Astrocyte (in vitro differentiated cells and primary cell): ENCODE measurements around the gene EGLN1. TPM values are rescaled to one million over a fixed set of nuclear protein-coding genes. Genes with fewer than 3 reads are reported as not detected.

ENCODE experiments used
- DNase-seq: peaks from one replicate; pipeline ENCODE4 v3.0.0-alpha.2; 2010; ENCODE audit warnings: low read depth
- FAIRE-seq: peaks from 2 replicates; lab custom pipeline; 2011; peaks lifted over from hg19 to GRCh38; lab: Jason Lieb, UNC
- H2AFZ ChIP-seq: 2 replicates; pipeline ENCODE4 v1.6.0; 2012; ENCODE audit warnings: low read depth, low read length, inconsistent platforms
- H3K27ac ChIP-seq: 2 replicates; pipeline ENCODE4 v1.5.1; 2011; ENCODE audit warnings: low read depth, low read length, inconsistent platforms
- H3K27me3 ChIP-seq: 2 replicates; pipeline ENCODE4 v1.6.0; 2011; ENCODE audit warnings: low read length, inconsistent platforms; ENCODE audit not compliant: insufficient read depth
- H3K36me3 ChIP-seq: 2 replicates; pipeline ENCODE4 v1.5.1; 2011; ENCODE audit warnings: low read length, inconsistent platforms; ENCODE audit not compliant: insufficient read depth
- H3K4me1 ChIP-seq: 2 replicates; pipeline ENCODE4 v1.5.1; 2011; ENCODE audit warnings: low read length, inconsistent platforms; ENCODE audit not compliant: insufficient read depth
- H3K4me2 ChIP-seq: 2 replicates; pipeline ENCODE4 v1.6.0; 2012; ENCODE audit warnings: low read length, inconsistent platforms
- H3K4me3 ChIP-seq: 2 replicates; pipeline ENCODE4 v1.5.1; 2011; ENCODE audit warnings: low read depth, mild to moderate bottlenecking, low read length, inconsistent platforms; ENCODE audit not compliant: insufficient read depth
- H3K79me2 ChIP-seq: 2 replicates; pipeline ENCODE4 v1.6.0; 2012; ENCODE audit warnings: mild to moderate bottlenecking, low read length, inconsistent platforms; ENCODE audit not compliant: insufficient read depth
- H3K9ac ChIP-seq: 2 replicates; pipeline ENCODE4 v1.6.0; 2012; ENCODE audit warnings: mild to moderate bottlenecking, low read length, inconsistent platforms
- H3K9me3 ChIP-seq: 2 replicates; pipeline ENCODE4 v1.5.1; 2012; ENCODE audit warnings: low read depth, mild to moderate bottlenecking, low read length, inconsistent platforms; ENCODE audit not compliant: insufficient read depth
- H4K20me1 ChIP-seq: 2 replicates; pipeline ENCODE4 v1.6.0; 2012; ENCODE audit warnings: low read length, inconsistent platforms; ENCODE audit not compliant: insufficient read depth
- H3K27ac Mint-ChIP-seq: one replicate; pipeline ENCODE4 v1.8.0; 2021; ENCODE audit warnings: mild to moderate bottlenecking, mixed read lengths; ENCODE audit not compliant: unreplicated experiment
- H3K27me3 Mint-ChIP-seq: one replicate; pipeline ENCODE4 v1.8.0; 2021; ENCODE audit warnings: low read depth, mixed read lengths; ENCODE audit not compliant: unreplicated experiment
- H3K36me3 Mint-ChIP-seq: one replicate; pipeline ENCODE4 v1.8.0; 2021; ENCODE audit warnings: low read depth, mixed read lengths; ENCODE audit not compliant: unreplicated experiment
- H3K4me1 Mint-ChIP-seq: one replicate; pipeline ENCODE4 v1.8.0; 2021; ENCODE audit warnings: low read depth, mixed read lengths; ENCODE audit not compliant: unreplicated experiment
- H3K4me3 Mint-ChIP-seq: one replicate; pipeline ENCODE4 v1.8.0; 2021; ENCODE audit warnings: mild to moderate bottlenecking, moderate library complexity, mixed read lengths; ENCODE audit not compliant: unreplicated experiment
- H3K9me3 Mint-ChIP-seq: one replicate; pipeline ENCODE4 v1.8.0; 2021; ENCODE audit warnings: mild to moderate bottlenecking, mixed read lengths; ENCODE audit not compliant: unreplicated experiment
- EZH2 ChIP-seq: IDR thresholded peaks from 2 replicates; pipeline ENCODE4 v1.6.1; 2012; ENCODE audit warnings: mild to moderate bottlenecking, low read length, inconsistent platforms; ENCODE audit not compliant: insufficient read depth
- total RNA-seq: library from RNA; stranded (reverse); gene quantifications from 2 replicates; pipeline ENCODE4 v1.2.1, GENCODE V29; 2021
- TF ChIP-seq, protein P1 (sequence below): IDR thresholded peaks from 2 replicates; pipeline ENCODE4 v1.5.1; 2011; ENCODE audit warnings: low read depth, mild to moderate bottlenecking, inconsistent platforms, low read length, moderate library complexity; ENCODE audit not compliant: insufficient read depth

The EGLN1 gene
- total RNA-seq, 1 donor from 2014 or later: 34.5 TPM

DNA sequence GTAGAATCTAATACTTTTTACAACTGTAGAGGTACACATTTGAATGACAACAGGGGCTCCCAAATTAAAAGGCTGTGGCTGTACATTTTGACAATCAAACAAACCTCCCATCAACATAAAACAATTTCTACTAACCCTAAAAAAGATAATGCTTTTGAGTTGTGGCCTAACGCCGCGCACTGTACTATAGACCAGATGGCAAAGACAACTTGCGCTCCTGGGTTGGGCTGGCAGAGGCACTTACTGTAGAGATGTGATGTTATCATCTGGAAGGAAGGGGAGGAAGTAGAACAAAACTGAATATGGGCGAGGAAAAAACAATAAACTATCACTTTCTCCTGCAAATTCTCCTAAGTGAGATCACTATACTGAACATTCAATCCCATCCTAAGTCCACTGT, 57.9 kb downstream of the EGLN1 start:
- Histone ChIP-seq H3K9me3 (no peaks in the 10 kb centered on the region), H3K4me3 (no peak overlapping the region), H3K79me2 (no peaks in the 10 kb centered on the region), H4K20me1 (peaks cover 3% of the 10 kb centered on the region), H2AFZ (no peak overlapping the region), H3K27ac (no peak overlapping the region), H3K4me1 (no peaks in the 10 kb centered on the region), H3K4me2 (no peak overlapping the region), H3K36me3 (no peaks in the 10 kb centered on the region), H3K9ac (no peak overlapping the region), H3K27me3 (no peaks in the 10 kb centered on the region)
- H3K9me3 Mint-ChIP-seq: no peaks in the 10 kb centered on the region
- H3K36me3 Mint-ChIP-seq: peaks cover 6% of the 10 kb centered on the region
- no peaks in the 10 kb centered on the region for H3K27me3 Mint-ChIP-seq
- TF ChIP-seq EZH2: no peak
- TF ChIP-seq, protein P1, sequence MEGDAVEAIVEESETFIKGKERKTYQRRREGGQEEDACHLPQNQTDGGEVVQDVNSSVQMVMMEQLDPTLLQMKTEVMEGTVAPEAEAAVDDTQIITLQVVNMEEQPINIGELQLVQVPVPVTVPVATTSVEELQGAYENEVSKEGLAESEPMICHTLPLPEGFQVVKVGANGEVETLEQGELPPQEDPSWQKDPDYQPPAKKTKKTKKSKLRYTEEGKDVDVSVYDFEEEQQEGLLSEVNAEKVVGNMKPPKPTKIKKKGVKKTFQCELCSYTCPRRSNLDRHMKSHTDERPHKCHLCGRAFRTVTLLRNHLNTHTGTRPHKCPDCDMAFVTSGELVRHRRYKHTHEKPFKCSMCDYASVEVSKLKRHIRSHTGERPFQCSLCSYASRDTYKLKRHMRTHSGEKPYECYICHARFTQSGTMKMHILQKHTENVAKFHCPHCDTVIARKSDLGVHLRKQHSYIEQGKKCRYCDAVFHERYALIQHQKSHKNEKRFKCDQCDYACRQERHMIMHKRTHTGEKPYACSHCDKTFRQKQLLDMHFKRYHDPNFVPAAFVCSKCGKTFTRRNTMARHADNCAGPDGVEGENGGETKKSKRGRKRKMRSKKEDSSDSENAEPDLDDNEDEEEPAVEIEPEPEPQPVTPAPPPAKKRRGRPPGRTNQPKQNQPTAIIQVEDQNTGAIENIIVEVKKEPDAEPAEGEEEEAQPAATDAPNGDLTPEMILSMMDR: no peak
- DNase-seq (no peak), FAIRE-seq (no peak)
- no peak overlapping the region for H3K27ac Mint-ChIP-seq
- H3K4me1 Mint-ChIP-seq: peaks cover 2% of the 10 kb centered on the region
- no peak overlapping the region for H3K4me3 Mint-ChIP-seq

DNA sequence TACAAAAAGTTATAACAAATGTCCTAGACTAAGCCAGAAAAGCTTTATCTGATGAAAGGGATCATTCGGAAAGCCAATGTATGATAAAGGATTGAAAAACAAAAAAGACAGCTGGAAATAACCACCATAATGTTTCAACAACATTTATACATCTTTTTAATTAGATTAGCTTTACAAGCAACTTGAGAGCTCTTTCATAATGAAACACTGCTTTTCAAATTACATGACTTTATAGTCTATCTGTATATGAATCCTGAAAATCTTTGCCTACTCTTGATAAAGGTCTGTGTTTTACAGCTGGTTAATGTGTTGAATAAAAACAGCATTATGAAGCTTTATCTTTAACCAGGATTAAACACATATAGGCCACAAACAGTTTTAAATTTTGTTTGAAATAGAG, 58.5 kb downstream of the EGLN1 start:
- H3K9ac ChIP-seq: no peak overlapping the region
- H3K27ac Mint-ChIP-seq: no peak overlapping the region
- no peaks in the 10 kb centered on the region for H4K20me1 ChIP-seq
- FAIRE-seq: no peak
- TF ChIP-seq EZH2: no peak
- TF ChIP-seq, protein P1: no peak
- H3K9me3 ChIP-seq: no peaks in the 10 kb centered on the region
- H3K4me3 ChIP-seq: no peak overlapping the region
- H3K9me3 Mint-ChIP-seq: no peaks in the 10 kb centered on the region
- no peak for DNase-seq
- no peaks in the 10 kb centered on the region for H3K4me1 Mint-ChIP-seq
- no peaks in the 10 kb centered on the region for H3K4me1 ChIP-seq
- H3K4me2 ChIP-seq: no peak overlapping the region
- no peaks in the 10 kb centered on the region for H3K36me3 ChIP-seq
- H3K79me2 ChIP-seq: no peaks in the 10 kb centered on the region
- H3K27ac ChIP-seq: no peak overlapping the region
- H2AFZ ChIP-seq: no peak overlapping the region
- H3K27me3 Mint-ChIP-seq: no peaks in the 10 kb centered on the region
- H3K27me3 ChIP-seq: no peaks in the 10 kb centered on the region
- H3K36me3 Mint-ChIP-seq: peaks cover 4% of the 10 kb centered on the region
- no peak overlapping the region for H3K4me3 Mint-ChIP-seq

DNA sequence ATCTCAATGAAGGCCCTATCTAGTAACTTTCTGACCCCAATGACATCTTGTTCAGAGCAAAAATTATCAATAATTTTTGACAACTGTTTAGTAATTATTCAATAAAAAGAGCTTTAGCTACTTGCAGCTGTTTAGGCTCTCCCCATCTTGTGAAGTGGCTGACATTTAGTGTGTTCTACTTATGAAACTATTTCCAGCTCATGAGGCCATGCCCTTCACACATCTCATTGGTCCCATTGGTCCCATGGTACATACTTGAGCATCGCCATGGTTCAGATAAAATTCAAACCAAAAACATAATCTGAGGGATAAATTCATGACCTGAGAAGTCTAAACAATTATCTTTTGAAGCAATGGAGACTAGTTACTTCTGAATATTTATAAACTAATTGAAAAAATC, 59.8 kb downstream of the EGLN1 start:
- H3K4me3 ChIP-seq: no peak overlapping the region
- Mint-ChIP-seq H3K9me3 (no peaks in the 10 kb centered on the region), H3K4me3 (no peak overlapping the region), H3K4me1 (peaks cover 4% of the 10 kb centered on the region), H3K27me3 (no peaks in the 10 kb centered on the region), H3K36me3 (peaks cover 4% of the 10 kb centered on the region), H3K27ac (no peak overlapping the region)
- H3K36me3 ChIP-seq: no peaks in the 10 kb centered on the region
- H3K79me2 ChIP-seq: no peaks in the 10 kb centered on the region
- no peak for TF ChIP-seq EZH2
- TF ChIP-seq, protein P1: no peak
- no peak overlapping the region for H3K9ac ChIP-seq
- H3K4me1 ChIP-seq: no peaks in the 10 kb centered on the region
- no peaks in the 10 kb centered on the region for H3K9me3 ChIP-seq
- no peak for DNase-seq
- H3K27me3 ChIP-seq: no peaks in the 10 kb centered on the region
- FAIRE-seq: no peak
- no peak overlapping the region for H3K27ac ChIP-seq
- H2AFZ ChIP-seq: no peak overlapping the region
- H4K20me1 ChIP-seq: no peaks in the 10 kb centered on the region
- no peak overlapping the region for H3K4me2 ChIP-seq
